Suprapubic skin (tissue), 4 donors: ENCODE results near the gene CYP2S1.

Source experiments
- CTCF ChIP-seq, 2 donors: fragments of 200-600 bp in 1 of 2; fragments of 450-650 bp in 1 of 2; sonication (generic) in 1 of 2; IDR thresholded peaks; one replicate each; pipeline ENCODE4 v1.5.1; 2016 to 2019; ENCODE audit warnings: antibody characterized with exemption in 2 of 2, mild to moderate bottlenecking in 1 of 2, moderate library complexity in 1 of 2
- EP300 ChIP-seq: sonication (generic); formaldehyde crosslinking; IDR thresholded peaks from one replicate; pipeline ENCODE4 v1.6.1; 2017; ENCODE audit warnings: antibody characterized with exemption
- POLR2A ChIP-seq, 2 donors: fragments of 450-650 bp; IDR thresholded peaks; one replicate each; pipeline ENCODE4 v1.6.1; 2017; ENCODE audit warnings: antibody characterized with exemption in 2 of 2, mild to moderate bottlenecking in 2 of 2, moderate library complexity in 2 of 2
- POLR2AphosphoS5 ChIP-seq, 3 donors: sonication (generic); formaldehyde crosslinking; IDR thresholded peaks; one replicate each; pipeline ENCODE4 v1.6.1; 2017; ENCODE audit warnings: antibody characterized with exemption in 3 of 3

- TF ChIP-seq CTCF (IDR thresholded peaks at IDR 0.05) = no peak
- no peak for TF ChIP-seq POLR2A (IDR thresholded peaks at IDR 0.05)
- TF ChIP-seq EP300 = no peak
- TF ChIP-seq POLR2AphosphoS5 (IDR thresholded peaks at IDR 0.05) = no peak
These were observed 5.5 kb downstream of the CYP2S1 start for GRCh38 chr19:41198559-41198958.
